ENCODE data around the gene ATP11C. TPM values are rescaled to one million over a fixed set of nuclear protein-coding genes. Genes with fewer than 3 reads are reported as not detected.
A peak's percentile ranks its signal among the peaks of the same experiment; 100 is the strongest.
"Not testable (repeated sequence)": the region's sequence is repeated elsewhere in the genome, so short reads cannot be mapped to it uniquely, and the experiment has no call there.

Gene ATP11C
- total and polyA plus RNA-seq, 4 donors = 25.6 to 50.4 (median 29.6) TPM

DNA sequence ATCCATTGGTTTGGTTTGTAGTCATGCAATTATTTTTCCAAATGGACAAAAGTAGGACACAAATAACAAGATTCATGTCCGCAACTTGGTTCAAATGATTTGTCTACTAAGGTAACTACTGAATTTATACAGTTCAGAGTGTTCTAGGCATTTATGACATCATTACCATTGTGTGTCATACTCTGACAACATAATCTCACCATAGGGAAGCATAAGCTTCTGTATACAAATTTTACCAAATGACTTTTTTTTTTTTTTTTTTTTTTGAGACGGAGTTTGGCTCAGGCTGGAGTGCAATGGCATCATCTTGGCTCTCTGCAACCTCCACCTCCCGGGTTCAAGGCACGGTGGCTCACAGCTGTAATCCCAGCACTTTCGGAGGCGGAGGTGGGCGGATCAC is 32.6 kb upstream of the ATP11C start, which contains the start of gene CXorf66:
CXorf66 (minus strand) TSS at position 101 of the 400 bp plus-strand sequence; CDS start at position 76, 25 bp downstream.
- no peak within 1 kb of the TSS for H3K4me3 ChIP-seq (ENCODE audit: low read depth, low read length)
- H3K36me3 ChIP-seq (ENCODE audit: control insufficient read depth, insufficient read depth, low read length) = no peaks in the 10 kb centered on the region
- H3K27me3 ChIP-seq (ENCODE audit: control insufficient read depth, insufficient read depth, low read length) = no peaks in the 10 kb centered on the region
- no peak within 1 kb of the TSS for H3K27ac ChIP-seq (ENCODE audit: low read depth, low read length)
- H3K4me1 ChIP-seq (ENCODE audit: control insufficient read depth, insufficient read depth, low read length) = no peaks in the 10 kb centered on the region
- no peaks in the 10 kb centered on the region for H3K9me3 ChIP-seq (ENCODE audit: control insufficient read depth, insufficient read depth, low read length)
- DNase-seq (ENCODE audit: low read depth in 4 of 6, low spot score in 6 of 6) = no peak
- WGBS (ENCODE audit: insufficient coverage) = 94% methylated on average over 5 of the region's 7 CpGs

DNA sequence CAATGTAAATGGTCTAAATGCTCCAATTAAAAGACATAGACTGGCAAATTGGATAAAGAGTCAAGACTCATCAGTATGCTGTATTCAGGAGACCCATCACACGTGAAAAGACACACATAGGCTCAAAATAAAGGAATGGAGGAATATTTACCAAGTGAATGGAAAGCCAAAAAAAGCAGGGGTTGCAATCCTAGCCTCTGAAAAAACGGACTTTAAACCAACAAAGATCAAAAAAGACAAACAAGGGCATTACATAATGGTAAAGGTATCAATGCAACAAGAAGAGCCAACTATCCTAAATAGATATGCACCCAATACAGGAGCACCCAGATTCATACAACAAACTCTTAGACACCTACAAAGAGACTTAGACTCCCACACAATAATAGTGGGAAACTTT is 28.2 kb upstream of the ATP11C start:
- WGBS (ENCODE audit: insufficient coverage) = no CpG with 5 or more reads among the region's 2 CpGs
- H3K36me3 ChIP-seq (ENCODE audit: control insufficient read depth, insufficient read depth, low read length); DNase-seq (ENCODE audit: low read depth in 4 of 6, low spot score in 6 of 6); H3K9me3 ChIP-seq (ENCODE audit: control insufficient read depth, insufficient read depth, low read length); H3K4me3 ChIP-seq (ENCODE audit: low read depth, low read length); H3K27ac ChIP-seq (ENCODE audit: low read depth, low read length); H3K27me3 ChIP-seq (ENCODE audit: control insufficient read depth, insufficient read depth, low read length); H3K4me1 ChIP-seq (ENCODE audit: control insufficient read depth, insufficient read depth, low read length): not testable (repeated sequence)

- Histone ChIP-seq H3K4me1 (ENCODE audit: control insufficient read depth, insufficient read depth, low read length) (no peaks in the 10 kb centered on the region), H3K4me3 (ENCODE audit: low read depth, low read length) (no peak overlapping the region), H3K9me3 (ENCODE audit: control insufficient read depth, insufficient read depth, low read length) (no peaks in the 10 kb centered on the region), H3K27ac (ENCODE audit: low read depth, low read length) (no peak overlapping the region), H3K27me3 (ENCODE audit: control insufficient read depth, insufficient read depth, low read length) (peaks cover 2% of the 10 kb centered on the region), H3K36me3 (ENCODE audit: control insufficient read depth, insufficient read depth, low read length) (no peaks in the 10 kb centered on the region)
- DNase-seq (ENCODE audit: low read depth in 4 of 6, low spot score in 6 of 6) = no peak
- WGBS (ENCODE audit: insufficient coverage) = 47% methylated on average over 3 of the region's 3 CpGs
These were observed 16.9 kb upstream of the ATP11C start for GRCh38 chrX:139949703-139950102.

- no peak for DNase-seq (ENCODE audit: low read depth in 4 of 6, low spot score in 6 of 6)
- no peak overlapping the region for H3K4me3 ChIP-seq (ENCODE audit: low read depth, low read length)
- H3K9me3 ChIP-seq (ENCODE audit: control insufficient read depth, insufficient read depth, low read length) = no peaks in the 10 kb centered on the region
- no peaks in the 10 kb centered on the region for H3K36me3 ChIP-seq (ENCODE audit: control insufficient read depth, insufficient read depth, low read length)
- no CpG with 5 or more reads among the region's 3 CpGs for WGBS (ENCODE audit: insufficient coverage)
- H3K27ac ChIP-seq (ENCODE audit: low read depth, low read length) = no peak overlapping the region
- H3K27me3 ChIP-seq (ENCODE audit: control insufficient read depth, insufficient read depth, low read length) = peaks cover 2% of the 10 kb centered on the region
- H3K4me1 ChIP-seq (ENCODE audit: control insufficient read depth, insufficient read depth, low read length) = no peaks in the 10 kb centered on the region
These were observed 12.2 kb upstream of the ATP11C start for GRCh38 chrX:139945075-139945474.

DNA sequence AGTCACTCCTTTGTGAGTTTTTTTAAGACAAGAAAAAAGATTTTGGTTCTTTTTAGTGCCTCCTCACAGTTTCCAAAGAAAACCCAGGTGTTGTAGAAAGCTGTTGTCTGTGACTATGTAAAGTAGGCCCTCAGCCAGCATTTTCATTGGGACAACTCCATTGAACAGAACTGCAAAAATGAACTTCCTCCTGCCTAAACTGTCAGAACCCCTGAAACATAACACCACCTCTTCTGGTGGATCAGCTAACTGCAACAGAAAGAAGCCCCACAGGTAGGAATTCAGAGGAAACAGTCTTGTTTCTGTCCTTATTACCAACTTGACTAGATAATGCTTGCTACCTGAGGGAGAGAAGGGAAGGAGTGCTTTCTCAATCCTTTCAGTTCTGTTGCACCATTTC is 3.4 kb upstream of the ATP11C start:
- Histone ChIP-seq H3K27me3 (ENCODE audit: control insufficient read depth, insufficient read depth, low read length) (peaks cover 4% of the 10 kb centered on the region), H3K36me3 (ENCODE audit: control insufficient read depth, insufficient read depth, low read length) (no peaks in the 10 kb centered on the region), H3K4me3 (ENCODE audit: low read depth, low read length) (no peak overlapping the region), H3K4me1 (ENCODE audit: control insufficient read depth, insufficient read depth, low read length) (peaks cover 2% of the 10 kb centered on the region), H3K9me3 (ENCODE audit: control insufficient read depth, insufficient read depth, low read length) (peaks cover 1% of the 10 kb centered on the region), H3K27ac (ENCODE audit: low read depth, low read length) (no peak overlapping the region)
- DNase-seq (ENCODE audit: low read depth in 4 of 6, low spot score in 6 of 6) = no peak

DNA sequence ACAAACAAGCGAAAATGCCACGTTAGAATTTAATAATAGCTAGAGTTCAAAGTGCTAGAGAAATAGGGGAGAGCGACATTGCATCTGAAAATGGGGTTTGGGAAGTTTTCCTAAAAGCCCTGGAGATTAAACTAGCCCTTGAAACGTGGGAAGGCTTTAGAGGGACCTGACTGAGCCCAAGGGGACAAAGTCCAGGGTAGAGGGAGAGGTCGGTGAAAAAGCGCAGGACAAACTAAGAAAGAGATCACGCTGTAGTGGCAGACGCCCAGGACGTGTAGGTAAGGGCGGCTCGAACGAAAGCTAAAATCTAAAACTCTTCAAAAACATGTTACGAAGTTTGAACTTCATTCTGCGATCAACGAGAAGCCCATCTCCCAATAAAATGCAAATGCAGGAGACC is 1.1 kb upstream of the ATP11C start:
- H3K36me3 ChIP-seq (ENCODE audit: control insufficient read depth, insufficient read depth, low read length) = no peaks in the 10 kb centered on the region
- H3K4me1 ChIP-seq (ENCODE audit: control insufficient read depth, insufficient read depth, low read length) = peaks cover 2% of the 10 kb centered on the region
- H3K27me3 ChIP-seq (ENCODE audit: control insufficient read depth, insufficient read depth, low read length) = peaks cover 4% of the 10 kb centered on the region
- H3K9me3 ChIP-seq (ENCODE audit: control insufficient read depth, insufficient read depth, low read length) = peaks cover 1% of the 10 kb centered on the region
- peak overlapping the region; percentile 94 for H3K27ac ChIP-seq (ENCODE audit: low read depth, low read length)
- 56% methylated on average over 12 of the region's 15 CpGs for WGBS (ENCODE audit: insufficient coverage)
- H3K4me3 ChIP-seq (ENCODE audit: low read depth, low read length) = peak overlapping the region; percentile 68
- no peak for DNase-seq (ENCODE audit: low read depth in 4 of 6, low spot score in 6 of 6)

- Histone ChIP-seq H3K9me3 (ENCODE audit: control insufficient read depth, insufficient read depth, low read length) (peaks cover 1% of the 10 kb centered on the region), H3K4me3 (ENCODE audit: low read depth, low read length) (peak overlapping the region; percentile 68), H3K27me3 (ENCODE audit: control insufficient read depth, insufficient read depth, low read length) (peaks cover 6% of the 10 kb centered on the region), H3K27ac (ENCODE audit: low read depth, low read length) (peak overlapping the region; percentile 94), H3K4me1 (ENCODE audit: control insufficient read depth, insufficient read depth, low read length) (peaks cover 2% of the 10 kb centered on the region), H3K36me3 (ENCODE audit: control insufficient read depth, insufficient read depth, low read length) (no peaks in the 10 kb centered on the region)
- 18% methylated on average over 109 of the region's 109 CpGs for WGBS (ENCODE audit: insufficient coverage)
- DNase-seq (ENCODE audit: low read depth in 4 of 6, low spot score in 6 of 6) = peak in 2 of 6 donors; percentile 41 to 48
These were observed 566 bp downstream of the ATP11C start for GRCh38 chrX:139932073-139932900.

DNA sequence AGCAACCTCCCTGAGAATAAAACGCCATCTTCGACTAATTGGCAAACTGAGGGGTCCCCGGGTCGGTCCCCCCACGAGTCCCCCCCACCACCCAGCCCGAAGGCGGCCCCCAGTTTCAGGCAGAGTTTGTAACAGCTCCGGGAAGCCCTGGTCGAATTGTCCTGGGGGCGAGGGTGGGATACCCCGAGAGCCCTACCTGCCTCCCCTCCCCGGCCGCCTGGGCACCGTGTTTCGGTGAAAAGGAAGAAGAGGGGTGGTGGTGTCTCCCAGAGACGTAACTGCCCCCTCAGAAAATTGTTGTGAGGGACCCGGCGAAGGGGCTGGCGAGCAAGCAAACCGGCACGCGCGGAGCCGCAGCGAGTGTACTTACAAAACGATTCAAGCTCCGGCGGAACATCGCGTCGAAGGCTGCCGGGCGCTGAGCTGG is 1.2 kb downstream of the ATP11C start:
- peaks cover 2% of the 10 kb centered on the region for H3K4me1 ChIP-seq (ENCODE audit: control insufficient read depth, insufficient read depth, low read length)
- no peak for DNase-seq (ENCODE audit: low read depth in 4 of 6, low spot score in 6 of 6)
- WGBS (ENCODE audit: insufficient coverage) = 21% methylated on average over 28 of the region's 33 CpGs
- no peak overlapping the region for H3K27ac ChIP-seq (ENCODE audit: low read depth, low read length)
- H3K9me3 ChIP-seq (ENCODE audit: control insufficient read depth, insufficient read depth, low read length) = peaks cover 1% of the 10 kb centered on the region
- peak overlapping the region; percentile 51 for H3K4me3 ChIP-seq (ENCODE audit: low read depth, low read length)
- peaks cover 4% of the 10 kb centered on the region for H3K27me3 ChIP-seq (ENCODE audit: control insufficient read depth, insufficient read depth, low read length)
- no peaks in the 10 kb centered on the region for H3K36me3 ChIP-seq (ENCODE audit: control insufficient read depth, insufficient read depth, low read length)

DNA sequence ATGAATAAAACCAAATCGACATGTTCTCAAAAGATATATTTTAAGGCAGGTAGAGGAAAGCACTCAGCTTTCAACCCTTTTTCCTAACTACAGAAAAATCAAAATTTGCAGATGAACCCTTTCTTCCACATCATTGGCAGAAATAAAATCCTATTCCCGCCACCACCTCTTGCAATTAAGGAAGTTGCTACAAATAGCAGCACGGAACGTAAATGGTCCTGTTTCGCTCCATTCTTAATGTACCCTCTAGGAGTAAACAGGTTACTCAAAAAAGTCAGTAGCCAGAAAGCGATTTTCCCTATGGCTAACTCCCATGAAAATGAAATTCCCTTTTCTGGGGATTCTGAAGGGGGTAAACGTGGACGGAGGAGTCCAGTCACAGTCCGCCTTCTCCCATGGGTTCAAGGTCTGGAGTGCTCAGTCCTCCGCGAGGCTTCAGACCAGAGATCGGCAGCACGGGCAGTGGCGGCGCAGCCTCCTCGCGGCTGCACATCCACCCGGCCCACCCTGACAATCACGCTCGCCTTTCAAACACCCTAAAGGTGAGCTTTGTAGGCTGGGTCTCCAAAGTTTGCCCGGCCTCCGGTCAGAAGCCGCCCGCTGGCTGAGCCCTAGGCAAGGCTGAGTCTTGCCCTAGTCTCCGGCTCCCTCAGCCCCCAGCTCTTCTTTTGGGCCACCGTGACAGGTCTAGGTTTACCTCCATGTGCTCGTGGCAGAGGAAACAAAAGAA is 1.8 kb downstream of the ATP11C start:
- Histone ChIP-seq H3K27me3 (ENCODE audit: control insufficient read depth, insufficient read depth, low read length) (peaks cover 3% of the 10 kb centered on the region), H3K36me3 (ENCODE audit: control insufficient read depth, insufficient read depth, low read length) (no peaks in the 10 kb centered on the region), H3K4me1 (ENCODE audit: control insufficient read depth, insufficient read depth, low read length) (peaks cover 2% of the 10 kb centered on the region), H3K9me3 (ENCODE audit: control insufficient read depth, insufficient read depth, low read length) (peaks cover 1% of the 10 kb centered on the region), H3K4me3 (ENCODE audit: low read depth, low read length) (peak overlapping the region; percentile 51), H3K27ac (ENCODE audit: low read depth, low read length) (no peak overlapping the region)
- peak in 2 of 6 donors; percentile 23 to 57 for DNase-seq (ENCODE audit: low read depth in 4 of 6, low spot score in 6 of 6)
- 27% methylated on average over 25 of the region's 27 CpGs for WGBS (ENCODE audit: insufficient coverage)

Measured in spinal cord (tissue), 10 donors.